Ishikawa (cell line): ENCODE data around the gene MROH2B.

ENCODE experiments used
- EP300 ChIP-seq: IDR thresholded peaks from 2 replicates; pipeline ENCODE4 v1.6.1; 2012; ENCODE audit warnings: borderline replicate concordance
- FOXM1 ChIP-seq: IDR thresholded peaks from 2 replicates; pipeline ENCODE4 v1.6.1; 2012; ENCODE audit warnings: low read depth, borderline replicate concordance
- RAD21 ChIP-seq: IDR thresholded peaks from 2 replicates; pipeline ENCODE4 v1.6.1; 2012; ENCODE audit warnings: low read depth
- REST ChIP-seq: IDR thresholded peaks from 2 replicates; pipeline ENCODE4 v1.6.1; 2012; ENCODE audit warnings: low read depth, mild to moderate bottlenecking
- TAF1 ChIP-seq: IDR thresholded peaks from 2 replicates; pipeline ENCODE4 v1.6.1; 2012; ENCODE audit warnings: low read depth, mild to moderate bottlenecking
- USF1 ChIP-seq: IDR thresholded peaks from 2 replicates; pipeline ENCODE4 v1.6.1; 2012
- YY1 ChIP-seq: IDR thresholded peaks from 2 replicates; pipeline ENCODE4 v1.6.1; 2012; ENCODE audit warnings: low read depth
- ZBTB7A ChIP-seq: IDR thresholded peaks from 2 replicates; pipeline ENCODE4 v1.6.1; 2012; ENCODE audit warnings: low read depth

- TF ChIP-seq EP300 (no peak), TAF1 (no peak), RAD21 (no peak), YY1 (no peak), REST (no peak), FOXM1 (no peak), ZBTB7A (no peak), USF1 (no peak)
These were observed 833 bp upstream of the MROH2B start for GRCh38 chr5:41071975-41072374.
